Naive thymus-derived CD8-positive, alpha-beta T cell (primary cell): ENCODE data around the gene TIMELESS. TPM values are rescaled to one million over a fixed set of nuclear protein-coding genes. Genes with fewer than 3 reads are reported as not detected.

Source experiments
- ATAC-seq, 2 donors: fragments of 150-1000 bp; cut with Tn5 transposase in 1 of 2; sonication (Bioruptor Pico), chemical (Tn5 transposase) in 1 of 2; 1 replicate in 1 of 2; 2 replicates in 1 of 2; pipeline ENCODE4 v1.10.0; 2021; ENCODE audit warnings: mild to moderate bottlenecking in 2 of 2, moderate library complexity in 2 of 2
- POLR2A ChIA-PET: fragments of 350-600 bp; sonication (Branson Sonifier 250); formaldehyde crosslinking; loops from one replicate; lab custom pipeline; 2021; ENCODE audit warnings: antibody characterized with exemption; lab: Charles Lee
- DNase-seq, 10 donors: peaks; one replicate each; pipeline versions ENCODE4 v3.0.0 to v3.0.0-alpha.2; 2020 to 2022
- H3K27ac Mint-ChIP-seq, 10 donors: one replicate each; pipeline ENCODE4 v1.8.0; 2020 to 2022; ENCODE audit warnings: mild to moderate bottlenecking in 10 of 10, mixed read lengths in 10 of 10, moderate library complexity in 4 of 10, inconsistent platforms in 1 of 10
- H3K27me3 Mint-ChIP-seq, 5 donors: one replicate each; pipeline ENCODE4 v1.8.0; 2021 to 2022; ENCODE audit warnings: mixed read lengths in 5 of 5
- H3K36me3 Mint-ChIP-seq, 3 donors: one replicate each; pipeline ENCODE4 v1.8.0; 2020 to 2022; ENCODE audit warnings: mixed read lengths in 3 of 3, mild to moderate bottlenecking in 2 of 3, inconsistent platforms in 1 of 3
- H3K4me1 Mint-ChIP-seq, 4 donors: one replicate each; pipeline ENCODE4 v1.8.0; 2021 to 2022; ENCODE audit warnings: mixed read lengths in 4 of 4
- H3K4me3 Mint-ChIP-seq, 10 donors: one replicate each; pipeline ENCODE4 v1.8.0; 2020 to 2022; ENCODE audit warnings: mild to moderate bottlenecking in 10 of 10, mixed read lengths in 10 of 10, moderate library complexity in 6 of 10, inconsistent platforms in 1 of 10
- H3K9me3 Mint-ChIP-seq, 9 donors: one replicate each; pipeline ENCODE4 v1.8.0; 2020 to 2022; ENCODE audit warnings: mixed read lengths in 9 of 9, mild to moderate bottlenecking in 3 of 9, inconsistent platforms in 1 of 9, moderate library complexity in 1 of 9
- polyA plus RNA-seq, 3 donors: library from polyadenylated mRNA; unstranded; fragments of 300-500 nt; fragmentation: Illumina TruSeq; gene quantifications; one replicate each; pipeline ENCODE4 v1.2.3, GENCODE V29; 2021
- total RNA-seq, 8 experiments: library from RNA in 2 of 8; stranded (reverse) in 2 of 8; gene quantifications; one replicate each; pipeline ENCODE4 v1.2.3 and lab custom pipeline; 2021 to 2026

Gene TIMELESS
- total and polyA plus RNA-seq, 5 experiments from 2014 or later = 3.3 to 5.8 (median 4.2) TPM

- H3K27me3 Mint-ChIP-seq = no peaks in the 10 kb centered on the region
- no peak overlapping the region for H3K4me3 Mint-ChIP-seq
- no peaks in the 10 kb centered on the region for H3K36me3 Mint-ChIP-seq
- H3K9me3 Mint-ChIP-seq = peaks cover 0 to 1% (median 0%) of the 10 kb centered on the region in 9 donors
- DNase-seq = no peak
- no peaks in the 10 kb centered on the region for H3K4me1 Mint-ChIP-seq
- POLR2A ChIA-PET = interaction anchor here (0.7 kb wide), 1 partner anchor 590 kb away, joined by 5 read pairs; no protein-coding TSS in a partner anchor
- ATAC-seq = no peak
- no peak overlapping the region for H3K27ac Mint-ChIP-seq
Observed at GRCh38 chr12:56391721-56392120, 57.5 kb downstream of the TIMELESS start.

DNA sequence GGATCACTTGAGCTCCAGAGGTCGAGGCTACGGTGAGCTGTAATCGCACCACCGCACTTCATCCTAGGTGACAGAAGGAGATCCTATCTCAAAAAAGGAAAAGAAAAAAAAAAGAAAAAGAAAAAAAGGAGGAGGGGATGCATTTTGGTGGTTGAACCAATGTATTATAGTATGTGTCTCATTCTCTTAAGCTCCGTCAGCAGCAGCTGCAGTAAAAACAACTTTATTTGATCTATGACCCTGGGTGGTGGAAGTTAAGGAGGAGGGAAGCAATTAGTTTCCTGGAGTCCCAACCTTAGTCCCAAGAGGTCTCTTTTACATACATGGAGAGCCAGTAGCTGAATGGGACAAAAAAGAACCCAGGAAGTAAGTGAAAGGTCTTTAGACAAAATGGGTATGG, 59.8 kb downstream of the TIMELESS start:
- ATAC-seq (no peak), DNase-seq (no peak)
- no peak overlapping the region for H3K4me3 Mint-ChIP-seq
- H3K27ac Mint-ChIP-seq = peak overlapping the region in 1 of 10 donors; percentile 59
- POLR2A ChIA-PET = interaction anchor here (0.7 kb wide), 1 partner anchor 544 kb away, joined by 3 read pairs; no protein-coding TSS in a partner anchor
- no peaks in the 10 kb centered on the region for H3K36me3 Mint-ChIP-seq
- peaks cover 0 to 1% (median 0%) of the 10 kb centered on the region in 9 donors for H3K9me3 Mint-ChIP-seq
- H3K27me3 Mint-ChIP-seq = no peaks in the 10 kb centered on the region
- H3K4me1 Mint-ChIP-seq = no peaks in the 10 kb centered on the region

DNA sequence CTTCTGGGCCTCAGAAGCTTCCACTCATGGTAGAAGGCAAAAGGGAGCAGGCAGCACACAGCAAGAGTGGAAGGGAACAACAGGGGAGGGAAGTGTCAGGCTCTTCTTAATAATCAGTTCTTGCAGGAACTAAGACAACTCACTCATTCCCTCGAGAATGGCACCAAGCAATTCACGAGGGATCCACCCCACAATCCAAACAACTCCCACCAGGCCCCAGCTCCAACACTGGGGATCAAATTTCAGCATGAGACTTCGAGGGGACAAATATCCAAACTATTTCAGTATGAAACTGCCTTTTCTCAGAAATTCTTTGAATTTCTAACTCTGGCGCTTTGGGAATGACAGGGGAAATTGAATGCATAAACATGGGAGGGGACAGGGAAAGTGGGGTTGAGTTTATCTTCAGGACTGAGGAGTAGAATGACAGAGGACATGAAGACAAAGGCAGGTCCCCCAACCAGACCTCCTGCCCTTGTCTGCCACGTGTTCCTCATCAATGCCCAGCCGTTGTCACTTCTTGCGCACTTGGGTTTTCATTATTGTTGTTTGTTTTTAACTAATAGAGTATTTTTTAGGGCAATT, 62.0 kb downstream of the TIMELESS start:
- H3K4me1 Mint-ChIP-seq = no peaks in the 10 kb centered on the region
- DNase-seq = no peak
- ATAC-seq = no peak
- no peaks in the 10 kb centered on the region for H3K36me3 Mint-ChIP-seq
- no peak overlapping the region for H3K4me3 Mint-ChIP-seq
- H3K27me3 Mint-ChIP-seq = no peaks in the 10 kb centered on the region
- POLR2A ChIA-PET = no interaction called here
- peak overlapping the region in 1 of 10 donors; percentile 1 for H3K27ac Mint-ChIP-seq
- H3K9me3 Mint-ChIP-seq = peaks cover 0 to 1% (median 0%) of the 10 kb centered on the region in 9 donors

GRCh38 chr12:56385873-56386272, 63.4 kb downstream of the TIMELESS start:
- H3K27ac Mint-ChIP-seq = no peak overlapping the region
- no peaks in the 10 kb centered on the region for H3K27me3 Mint-ChIP-seq
- no peak overlapping the region for H3K4me3 Mint-ChIP-seq
- no peaks in the 10 kb centered on the region for H3K36me3 Mint-ChIP-seq
- POLR2A ChIA-PET = no interaction called here
- no peaks in the 10 kb centered on the region for H3K4me1 Mint-ChIP-seq
- H3K9me3 Mint-ChIP-seq = no peaks in the 10 kb centered on the region
- DNase-seq = no peak
- ATAC-seq = no peak

GRCh38 chr12:56382611-56383010, 66.6 kb downstream of the TIMELESS start:
- Mint-ChIP-seq H3K36me3 (no peaks in the 10 kb centered on the region), H3K27ac (no peak overlapping the region), H3K4me3 (no peak overlapping the region), H3K27me3 (no peaks in the 10 kb centered on the region), H3K9me3 (no peaks in the 10 kb centered on the region), H3K4me1 (peaks cover 0 to 3% (median 0%) of the 10 kb centered on the region in 4 donors)
- POLR2A ChIA-PET = interaction anchor here (0.6 kb wide), 1 partner anchor 1010 kb away, joined by 5 read pairs; no protein-coding TSS in a partner anchor
- ATAC-seq = no peak
- no peak for DNase-seq

- Mint-ChIP-seq H3K4me3 (no peak overlapping the region), H3K9me3 (peaks cover 0 to 5% (median 2%) of the 10 kb centered on the region in 9 donors), H3K27ac (peak overlapping the region in 1 of 10 donors; percentile 66), H3K27me3 (no peaks in the 10 kb centered on the region), H3K36me3 (peaks cover 0 to 2% (median 0%) of the 10 kb centered on the region in 3 donors), H3K4me1 (peaks cover 0 to 31% (median 0%) of the 10 kb centered on the region in 4 donors)
- no peak for ATAC-seq
- POLR2A ChIA-PET = no interaction called here
- DNase-seq = no peak
Observed at GRCh38 chr12:56377989-56378316, 71.3 kb downstream of the TIMELESS start.

DNA sequence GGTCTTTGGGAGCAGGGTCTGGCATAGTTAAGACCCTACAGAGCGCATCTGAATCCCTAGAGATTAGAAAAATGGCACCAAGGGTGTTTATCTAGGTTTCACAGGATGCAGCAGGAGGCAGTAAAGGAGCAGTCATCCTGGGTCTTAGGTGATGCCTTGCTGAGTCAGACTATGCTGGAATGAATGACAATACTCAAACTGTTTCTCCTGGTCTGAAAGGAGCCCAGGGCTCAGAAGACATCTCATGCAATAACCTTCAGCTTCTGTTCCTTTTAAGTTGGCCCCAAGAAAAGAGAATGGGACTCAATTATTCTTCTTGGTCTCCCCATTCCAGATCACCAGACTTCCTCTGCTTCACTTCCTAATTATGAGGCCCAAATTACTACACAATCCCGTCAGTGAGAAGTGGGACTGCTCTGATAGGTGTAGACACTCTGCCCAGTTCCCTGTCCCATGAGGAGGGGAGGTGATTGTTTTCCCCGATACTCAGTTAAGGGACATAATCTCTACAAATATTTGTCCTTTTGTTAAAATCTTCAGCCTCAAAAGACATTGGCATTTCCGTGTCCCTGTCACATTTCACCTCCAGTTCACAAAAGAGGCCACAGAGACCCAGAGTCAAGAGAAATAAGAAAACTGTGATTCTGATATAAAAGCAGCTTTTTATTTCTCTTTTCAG, 71.8 kb downstream of the TIMELESS start:
- DNase-seq (no peak), ATAC-seq (no peak)
- POLR2A ChIA-PET = no interaction called here
- Mint-ChIP-seq H3K27me3 (no peaks in the 10 kb centered on the region), H3K27ac (peak overlapping the region in 1 of 10 donors; percentile 66), H3K36me3 (peaks cover 0 to 5% (median 0%) of the 10 kb centered on the region in 3 donors), H3K4me3 (no peak overlapping the region), H3K9me3 (peaks cover 0 to 5% (median 2%) of the 10 kb centered on the region in 9 donors), H3K4me1 (peaks cover 0 to 31% (median 0%) of the 10 kb centered on the region in 4 donors)

DNA sequence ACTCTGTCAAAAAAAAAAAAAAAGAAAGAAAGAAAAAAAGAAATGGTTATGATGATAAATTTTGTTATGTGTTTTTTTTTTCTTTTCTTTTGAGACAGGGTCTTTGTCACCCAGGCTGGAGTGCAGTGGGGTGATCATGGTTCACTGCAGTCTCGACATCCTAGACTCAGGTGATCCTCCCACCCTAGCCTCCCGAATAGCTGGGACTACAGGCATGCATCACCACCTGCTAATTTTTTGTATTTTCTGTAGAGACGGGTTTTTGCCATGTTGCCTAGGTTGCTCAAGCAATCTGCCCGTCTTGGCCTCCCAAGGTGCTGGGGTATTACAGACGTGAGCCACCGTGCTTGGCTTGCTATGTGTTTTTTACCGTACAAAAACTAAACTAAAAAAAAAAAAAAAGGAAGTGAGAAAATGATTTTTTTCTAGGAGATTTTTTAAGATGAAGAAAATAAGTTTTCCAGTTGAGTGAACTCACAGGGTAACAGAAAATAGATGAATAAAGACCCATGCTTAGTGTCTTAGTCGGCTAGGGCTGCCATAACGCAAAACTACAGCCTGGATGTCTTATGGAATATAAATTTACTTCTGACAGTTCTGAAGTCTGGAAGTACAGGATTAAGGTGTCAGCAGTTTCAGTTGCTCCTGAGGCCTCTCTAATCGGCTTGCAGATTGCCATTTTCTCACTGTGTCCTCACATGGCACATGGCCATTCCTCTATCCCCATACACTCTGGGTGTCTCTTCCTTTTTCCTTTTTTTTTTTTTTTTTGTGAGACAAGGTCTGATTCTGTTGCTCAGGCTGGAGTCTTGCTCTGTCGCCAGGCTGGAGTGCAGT, 73.4 kb downstream of the TIMELESS start:
- Mint-ChIP-seq H3K27me3 (no peaks in the 10 kb centered on the region), H3K27ac (peak overlapping the region in 2 of 10 donors; percentile 8 to 63), H3K4me3 (no peak overlapping the region), H3K9me3 (peaks cover 0 to 5% (median 2%) of the 10 kb centered on the region in 9 donors), H3K4me1 (peaks cover 0 to 31% (median 0%) of the 10 kb centered on the region in 4 donors), H3K36me3 (peaks cover 0 to 7% (median 0%) of the 10 kb centered on the region in 3 donors)
- peak in 1 of 2 donors; percentile 52 for ATAC-seq
- peak in 1 of 10 donors; percentile 11 for DNase-seq
- POLR2A ChIA-PET = interaction anchor here (0.6 to 0.7 kb wide), 2 partner anchors 152 to 505 kb away, joined by 3 read pairs; no protein-coding TSS in a partner anchor

GRCh38 chr12:56374726-56375597, 74.3 kb downstream of the TIMELESS start:
- POLR2A ChIA-PET = interaction anchor here (0.6 to 1.0 kb wide), 2 partner anchors 15 to 504 kb away, joined by 3 to 4 read pairs; partner anchors contain the start of gene STAT2
- DNase-seq (no peak), ATAC-seq (no peak)
- Mint-ChIP-seq H3K27ac (peak overlapping the region in 1 of 10 donors; percentile 63), H3K27me3 (no peaks in the 10 kb centered on the region), H3K9me3 (peaks cover 0 to 5% (median 2%) of the 10 kb centered on the region in 9 donors), H3K4me3 (no peak overlapping the region), H3K36me3 (peaks cover 0 to 7% (median 0%) of the 10 kb centered on the region in 3 donors), H3K4me1 (peaks cover 0 to 31% (median 0%) of the 10 kb centered on the region in 4 donors)

DNA sequence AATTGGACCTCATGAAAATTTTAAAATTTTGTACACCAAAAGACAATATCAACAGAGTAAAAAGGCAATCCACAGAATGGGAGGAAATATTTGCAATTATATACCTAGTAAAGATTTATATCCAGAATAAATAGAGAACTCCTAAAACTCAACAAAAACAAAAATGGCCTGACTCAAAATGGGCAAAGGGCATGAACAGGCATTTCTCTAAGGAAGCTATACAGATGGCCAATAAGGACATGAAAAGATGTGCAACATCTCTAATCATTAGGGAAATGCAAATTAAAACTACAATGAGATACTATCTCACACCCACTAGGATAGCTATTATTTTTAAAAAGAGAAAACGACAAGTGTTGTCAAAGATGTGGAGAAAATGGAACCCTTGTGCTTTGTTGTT, 75.7 kb downstream of the TIMELESS start:
- peaks cover 0 to 5% (median 2%) of the 10 kb centered on the region in 9 donors for H3K9me3 Mint-ChIP-seq
- no peaks in the 10 kb centered on the region for H3K27me3 Mint-ChIP-seq
- H3K4me3 Mint-ChIP-seq = no peak overlapping the region
- peaks cover 0 to 31% (median 0%) of the 10 kb centered on the region in 4 donors for H3K4me1 Mint-ChIP-seq
- H3K36me3 Mint-ChIP-seq = peaks cover 0 to 7% (median 0%) of the 10 kb centered on the region in 3 donors
- DNase-seq = no peak
- ATAC-seq = no peak
- POLR2A ChIA-PET = interaction anchor here (0.7 kb wide), 2 partner anchors 24 to 183 kb away, joined by 3 to 4 read pairs; no protein-coding TSS in a partner anchor
- no peak overlapping the region for H3K27ac Mint-ChIP-seq

DNA sequence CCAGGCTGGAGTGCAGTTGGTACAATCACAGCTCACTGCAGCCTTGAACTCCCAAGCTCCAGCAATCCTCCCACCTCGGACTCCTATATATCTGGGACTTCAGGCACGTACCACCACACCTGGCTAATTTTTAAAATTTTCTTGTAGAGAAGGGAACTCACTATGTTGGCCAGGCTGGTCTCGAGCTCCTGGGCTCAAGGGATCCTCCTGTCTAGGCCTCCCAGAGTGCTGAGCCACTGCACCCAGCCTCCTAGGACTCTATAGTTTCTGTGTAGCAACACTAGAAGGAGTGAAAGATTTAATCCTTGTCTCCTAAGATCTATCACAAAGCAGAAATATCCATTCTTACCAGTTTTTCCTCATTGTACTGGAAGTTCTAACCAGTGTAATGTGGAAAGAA, 82.3 kb downstream of the TIMELESS start:
- POLR2A ChIA-PET = no interaction called here
- no peaks in the 10 kb centered on the region for H3K4me1 Mint-ChIP-seq
- H3K4me3 Mint-ChIP-seq = no peak overlapping the region
- H3K27ac Mint-ChIP-seq = no peak overlapping the region
- ATAC-seq (no peak), DNase-seq (no peak)
- peaks cover 0 to 4% (median 0%) of the 10 kb centered on the region in 5 donors for H3K27me3 Mint-ChIP-seq
- H3K36me3 Mint-ChIP-seq = peaks cover 0 to 2% (median 0%) of the 10 kb centered on the region in 3 donors
- no peaks in the 10 kb centered on the region for H3K9me3 Mint-ChIP-seq
